Natural killer cell (primary cell): ENCODE measurements around the gene TNFSF12. TPM values are rescaled to one million over a fixed set of nuclear protein-coding genes. Genes with fewer than 3 reads are reported as not detected.

Experiments
- ATAC-seq, 3 donors: fragments of 150-1000 bp in 2 of 3; fragments of 200-7000 bp in 1 of 3; cut with Tn5 transposase; 1 replicate in 1 of 3; 2 replicates in 2 of 3; pipeline ENCODE4 v1.10.0; 2021; ENCODE audit warnings: mild to moderate bottlenecking in 2 of 3, moderate library complexity in 2 of 3
- DNase-seq, 2 donors: peaks; one replicate each; pipeline versions ENCODE4 v3.0.0 to v3.0.0-alpha.2; 2013 to 2021; ENCODE audit warnings: mixed read lengths in 1 of 2
- H3K27ac ChIP-seq: one replicate; pipeline ENCODE4 v1.5.1; 2013; ENCODE audit warnings: mild to moderate bottlenecking, low read length
- H3K27me3 ChIP-seq: one replicate; pipeline ENCODE4 v1.6.1; 2013; ENCODE audit warnings: low read length; ENCODE audit not compliant: control insufficient read depth, insufficient read depth
- H3K36me3 ChIP-seq: one replicate; pipeline ENCODE4 v1.6.1; 2013; ENCODE audit warnings: low read length; ENCODE audit not compliant: control insufficient read depth, insufficient read depth
- H3K4me1 ChIP-seq: one replicate; pipeline ENCODE4 v1.6.1; 2013; ENCODE audit warnings: low read length; ENCODE audit not compliant: control insufficient read depth, insufficient read depth
- H3K4me3 ChIP-seq: one replicate; pipeline ENCODE4 v1.5.1; 2013; ENCODE audit warnings: low read length
- H3K9me3 ChIP-seq: one replicate; pipeline ENCODE4 v1.6.1; 2013; ENCODE audit warnings: low read length; ENCODE audit not compliant: control insufficient read depth, insufficient read depth
- H3K27ac Mint-ChIP-seq, 2 donors: one replicate each; pipeline ENCODE4 v1.8.0; 2022; ENCODE audit warnings: mild to moderate bottlenecking in 2 of 2, mixed read lengths in 2 of 2, moderate library complexity in 1 of 2
- H3K27me3 Mint-ChIP-seq, 2 donors: one replicate each; pipeline ENCODE4 v1.8.0; 2022; ENCODE audit warnings: low read depth in 2 of 2, mixed read lengths in 2 of 2
- H3K36me3 Mint-ChIP-seq: one replicate; pipeline ENCODE4 v1.8.0; 2022; ENCODE audit warnings: mixed read lengths
- H3K4me1 Mint-ChIP-seq, 2 donors: one replicate each; pipeline ENCODE4 v1.8.0; 2022; ENCODE audit warnings: mixed read lengths in 2 of 2
- H3K4me3 Mint-ChIP-seq: one replicate; pipeline ENCODE4 v1.8.0; 2022; ENCODE audit warnings: mild to moderate bottlenecking, moderate library complexity, mixed read lengths
- H3K9me3 Mint-ChIP-seq, 2 donors: one replicate each; pipeline ENCODE4 v1.8.0; 2022; ENCODE audit warnings: mixed read lengths in 2 of 2
- CTCF ChIP-seq: fragments of 200-600 bp; IDR thresholded peaks from one replicate; pipeline ENCODE4 v1.8.0; 2022; ENCODE audit warnings: antibody characterized with exemption
- WGBS: methylation state at CpG from one replicate; pipeline ENCODE4 v1.1.7; 2013; ENCODE audit warnings: missing lambda C conversion rate; ENCODE audit not compliant: insufficient coverage; 5-methylcytosine and 5-hydroxymethylcytosine counted together
- intact Hi-C: fragments of 100-400 bp; cut with micrococcal nuclease; formaldehyde crosslinking; loops from one replicate; pipeline ENCODE4 v1.14.2; 2022
- total RNA-seq, 4 donors: library from RNA; stranded (reverse); fragments of 120-200 nt in 1 of 4; gene quantifications; one replicate each; pipeline versions ENCODE4 v1.2.3 to v1.2.4, GENCODE V29; 2013 to 2022

The TNFSF12 gene
- total RNA-seq, 3 donors from 2014 or later (not counting 1 experiment from before 2014, with no cell fraction given): 49.1 to 62.6 (median 60.3) TPM

GRCh38 chr17:7582396-7583252, 33.8 kb downstream of the TNFSF12 start:
- peak overlapping the region; percentile 40 for H3K4me3 Mint-ChIP-seq
- peaks cover under 1% of the 10 kb centered on the region for H3K36me3 Mint-ChIP-seq
- H3K4me1 Mint-ChIP-seq: peaks cover 38 to 55% of the 10 kb centered on the region in 2 donors
- Histone ChIP-seq H3K27me3 (no peaks in the 10 kb centered on the region), H3K27ac (peak overlapping the region; percentile 88), H3K4me1 (peaks cover 65% of the 10 kb centered on the region), H3K4me3 (peak overlapping the region; percentile 69), H3K9me3 (no peaks in the 10 kb centered on the region), H3K36me3 (peaks cover 18% of the 10 kb centered on the region)
- no peak for TF ChIP-seq CTCF
- peak overlapping the region; percentile 98 to 99 for H3K27ac Mint-ChIP-seq
- DNase-seq (no peak), ATAC-seq (no peak)
- H3K27me3 Mint-ChIP-seq: no peaks in the 10 kb centered on the region
- WGBS: 91% methylated on average over 36 of the region's 36 CpGs
- intact Hi-C loops: loop anchor here (1.0 kb wide), 1 partner anchor 9 kb away; no protein-coding TSS in a partner anchor
- no peaks in the 10 kb centered on the region for H3K9me3 Mint-ChIP-seq

GRCh38 chr17:7583253-7584109, 34.6 kb downstream of the TNFSF12 start, which contains the start of gene MPDU1:
MPDU1 (plus strand) TSS chr17:7583852; CDS start chr17:7583863, 11 bp downstream.
- ATAC-seq: peak; percentile 80 to 93 (median 83)
- peaks cover 12% of the 10 kb centered on the region for H3K36me3 ChIP-seq
- H3K4me1 ChIP-seq: peaks cover 57% of the 10 kb centered on the region

GRCh38 chr17:7586673-7587419, 38.0 kb downstream of the TNFSF12 start:
- 96% methylated on average over 9 of the region's 9 CpGs for WGBS
- peak overlapping the region in 1 of 2 donors; percentile 29 for H3K27ac Mint-ChIP-seq
- intact Hi-C loops: no loop called here
- H3K4me1 Mint-ChIP-seq: peaks cover 16 to 28% of the 10 kb centered on the region in 2 donors
- Histone ChIP-seq H3K4me1 (peaks cover 35% of the 10 kb centered on the region), H3K9me3 (no peaks in the 10 kb centered on the region), H3K27ac (no peak overlapping the region), H3K27me3 (no peaks in the 10 kb centered on the region), H3K36me3 (peaks cover 16% of the 10 kb centered on the region), H3K4me3 (no peak overlapping the region)
- no peak for DNase-seq
- H3K27me3 Mint-ChIP-seq: no peaks in the 10 kb centered on the region
- no peak for TF ChIP-seq CTCF
- no peaks in the 10 kb centered on the region for H3K9me3 Mint-ChIP-seq
- ATAC-seq: no peak
- H3K4me3 Mint-ChIP-seq: peak overlapping the region; percentile 40
- no peaks in the 10 kb centered on the region for H3K36me3 Mint-ChIP-seq

More at GRCh38 chr17:7583253-7584109, 34.6 kb downstream of the TNFSF12 start, which contains the start of gene MPDU1:
- no peak for TF ChIP-seq CTCF
- intact Hi-C loops: loop anchor here (1.0 kb wide), 2 partner anchors 10 to 103 kb away; no protein-coding TSS in a partner anchor
- DNase-seq: peak; percentile 93 to 98
- H3K27me3 Mint-ChIP-seq: no peaks in the 10 kb centered on the region
- H3K9me3 ChIP-seq: no peaks in the 10 kb centered on the region
- H3K9me3 Mint-ChIP-seq: no peaks in the 10 kb centered on the region
- WGBS: 20% methylated on average over 69 of the region's 69 CpGs
- no peaks in the 10 kb centered on the region for H3K27me3 ChIP-seq
- H3K27ac ChIP-seq: peak within 1 kb of the TSS; percentile 88
- peak within 1 kb of the TSS; percentile 98 to 99 for H3K27ac Mint-ChIP-seq
- H3K4me1 Mint-ChIP-seq: peaks cover 38 to 55% of the 10 kb centered on the region in 2 donors
- peak within 1 kb of the TSS; percentile 69 for H3K4me3 ChIP-seq
- no peaks in the 10 kb centered on the region for H3K36me3 Mint-ChIP-seq
- H3K4me3 Mint-ChIP-seq: peak within 1 kb of the TSS; percentile 96
